K562 (cell line): ENCODE results near the gene LCP2.

Source experiments
- ADNP ChIP-seq: fragments of 200-800 bp; sonication (Bioruptor generic); IDR thresholded peaks from 2 replicates; pipeline ENCODE4 v1.6.1; 2016; ENCODE audit warnings: missing genetic modification characterization, missing compliant biosample characterization
- DIDO1 ChIP-seq: fragments of 450-650 bp; IDR thresholded peaks from 2 replicates; pipeline ENCODE4 v1.6.1; 2016; ENCODE audit warnings: low read depth, missing biosample characterization, missing genetic modification characterization
- MBD2 ChIP-seq: sonication (generic); IDR thresholded peaks from 2 replicates; pipeline ENCODE4 v1.6.1; 2016; ENCODE audit warnings: low read depth, borderline replicate concordance
- SREBF1 ChIP-seq: fragments of 150-350 bp; IDR thresholded peaks from 2 replicates; pipeline ENCODE4 v1.6.1; 2014; ENCODE audit warnings: antibody characterized with exemption, low read depth, low read length, borderline replicate concordance
- TF ChIP-seq, protein P1 (sequence below): sonication (generic); formaldehyde crosslinking; IDR thresholded peaks from 2 replicates; pipeline ENCODE4 v1.8.1; 2023; ENCODE audit warnings: mild to moderate bottlenecking, missing genetic modification reagents
- TF ChIP-seq, protein P2 (sequence below), 3 experiments: fragments of 200-800 bp in 1 of 3; fragments of 250-450 bp in 1 of 3; fragments of 450-650 bp in 1 of 3; sonication (Bioruptor Pico) in 1 of 3; sonication (Bioruptor generic) in 1 of 3; formaldehyde crosslinking in 1 of 3; IDR thresholded peaks; 2 replicates each; pipeline versions ENCODE4 v1.6.1 to v1.8.0; 2016 to 2022; ENCODE audit warnings: mild to moderate bottlenecking in 2 of 3, missing genetic modification characterization in 2 of 3, missing compliant biosample characterization in 1 of 3, moderate library complexity in 1 of 3
- TF ChIP-seq, protein P3 (sequence below): sonication (generic); formaldehyde crosslinking; IDR thresholded peaks from 2 replicates; pipeline ENCODE4 v1.8.1; 2023; ENCODE audit warnings: mild to moderate bottlenecking, missing genetic modification reagents

DNA sequence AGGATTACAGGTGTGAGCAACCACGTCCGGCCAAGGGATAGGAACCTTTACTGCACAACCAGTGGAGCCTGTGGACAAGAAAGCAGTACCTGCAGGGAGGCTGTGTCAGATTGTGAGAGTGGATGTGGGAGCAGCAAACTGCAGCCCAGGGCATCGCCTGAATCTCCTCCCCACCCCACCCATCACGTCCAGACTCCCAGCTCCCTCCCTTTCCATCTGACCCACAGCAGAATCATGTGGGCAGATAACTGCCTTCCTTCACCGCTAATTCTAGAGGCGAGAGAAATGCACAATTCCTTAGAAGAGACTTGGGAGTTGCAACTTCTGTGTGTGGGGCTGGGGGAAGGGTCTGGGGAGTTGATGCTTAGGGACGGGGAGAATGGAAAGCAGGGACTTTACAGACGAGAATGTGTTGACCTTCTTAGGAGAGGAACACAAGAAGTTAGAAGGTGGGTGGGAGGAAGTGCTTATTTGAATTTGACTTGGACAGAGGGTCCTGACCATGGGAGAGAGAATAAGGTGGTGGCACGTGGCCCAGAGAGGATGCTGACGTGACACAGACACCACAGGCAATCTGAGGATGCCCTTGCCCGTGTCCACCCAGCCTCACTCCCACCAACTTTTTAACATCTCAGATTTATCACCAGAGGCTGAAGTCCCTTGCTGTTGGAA is 4.5 kb upstream of the LCP2 start:
- TF ChIP-seq SREBF1 (no peak), ADNP (tag) (no peak), DIDO1 (tag) (no peak), MBD2 (no peak)
- TF ChIP-seq, protein P1, sequence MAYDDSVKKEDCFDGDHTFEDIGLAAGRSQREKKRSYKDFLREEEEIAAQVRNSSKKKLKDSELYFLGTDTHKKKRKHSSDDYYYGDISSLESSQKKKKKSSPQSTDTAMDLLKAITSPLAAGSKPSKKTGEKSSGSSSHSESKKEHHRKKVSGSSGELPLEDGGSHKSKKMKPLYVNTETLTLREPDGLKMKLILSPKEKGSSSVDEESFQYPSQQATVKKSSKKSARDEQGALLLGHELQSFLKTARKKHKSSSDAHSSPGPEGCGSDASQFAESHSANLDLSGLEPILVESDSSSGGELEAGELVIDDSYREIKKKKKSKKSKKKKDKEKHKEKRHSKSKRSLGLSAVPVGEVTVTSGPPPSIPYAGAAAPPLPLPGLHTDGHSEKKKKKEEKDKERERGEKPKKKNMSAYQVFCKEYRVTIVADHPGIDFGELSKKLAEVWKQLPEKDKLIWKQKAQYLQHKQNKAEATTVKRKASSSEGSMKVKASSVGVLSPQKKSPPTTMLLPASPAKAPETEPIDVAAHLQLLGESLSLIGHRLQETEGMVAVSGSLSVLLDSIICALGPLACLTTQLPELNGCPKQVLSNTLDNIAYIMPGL (CRISPR knock-in tag), result no peak
- TF ChIP-seq, protein P2, sequence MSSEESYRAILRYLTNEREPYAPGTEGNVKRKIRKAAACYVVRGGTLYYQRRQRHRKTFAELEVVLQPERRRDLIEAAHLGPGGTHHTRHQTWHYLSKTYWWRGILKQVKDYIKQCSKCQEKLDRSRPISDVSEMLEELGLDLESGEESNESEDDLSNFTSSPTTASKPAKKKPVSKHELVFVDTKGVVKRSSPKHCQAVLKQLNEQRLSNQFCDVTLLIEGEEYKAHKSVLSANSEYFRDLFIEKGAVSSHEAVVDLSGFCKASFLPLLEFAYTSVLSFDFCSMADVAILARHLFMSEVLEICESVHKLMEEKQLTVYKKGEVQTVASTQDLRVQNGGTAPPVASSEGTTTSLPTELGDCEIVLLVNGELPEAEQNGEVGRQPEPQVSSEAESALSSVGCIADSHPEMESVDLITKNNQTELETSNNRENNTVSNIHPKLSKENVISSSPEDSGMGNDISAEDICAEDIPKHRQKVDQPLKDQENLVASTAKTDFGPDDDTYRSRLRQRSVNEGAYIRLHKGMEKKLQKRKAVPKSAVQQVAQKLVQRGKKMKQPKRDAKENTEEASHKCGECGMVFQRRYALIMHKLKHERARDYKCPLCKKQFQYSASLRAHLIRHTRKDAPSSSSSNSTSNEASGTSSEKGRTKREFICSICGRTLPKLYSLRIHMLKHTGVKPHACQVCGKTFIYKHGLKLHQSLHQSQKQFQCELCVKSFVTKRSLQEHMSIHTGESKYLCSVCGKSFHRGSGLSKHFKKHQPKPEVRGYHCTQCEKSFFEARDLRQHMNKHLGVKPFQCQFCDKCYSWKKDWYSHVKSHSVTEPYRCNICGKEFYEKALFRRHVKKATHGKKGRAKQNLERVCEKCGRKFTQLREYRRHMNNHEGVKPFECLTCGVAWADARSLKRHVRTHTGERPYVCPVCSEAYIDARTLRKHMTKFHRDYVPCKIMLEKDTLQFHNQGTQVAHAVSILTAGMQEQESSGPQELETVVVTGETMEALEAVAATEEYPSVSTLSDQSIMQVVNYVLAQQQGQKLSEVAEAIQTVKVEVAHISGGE (CRISPR knock-in tag; IDR thresholded peaks at IDR 0.05), result no peak
- TF ChIP-seq, protein P3, sequence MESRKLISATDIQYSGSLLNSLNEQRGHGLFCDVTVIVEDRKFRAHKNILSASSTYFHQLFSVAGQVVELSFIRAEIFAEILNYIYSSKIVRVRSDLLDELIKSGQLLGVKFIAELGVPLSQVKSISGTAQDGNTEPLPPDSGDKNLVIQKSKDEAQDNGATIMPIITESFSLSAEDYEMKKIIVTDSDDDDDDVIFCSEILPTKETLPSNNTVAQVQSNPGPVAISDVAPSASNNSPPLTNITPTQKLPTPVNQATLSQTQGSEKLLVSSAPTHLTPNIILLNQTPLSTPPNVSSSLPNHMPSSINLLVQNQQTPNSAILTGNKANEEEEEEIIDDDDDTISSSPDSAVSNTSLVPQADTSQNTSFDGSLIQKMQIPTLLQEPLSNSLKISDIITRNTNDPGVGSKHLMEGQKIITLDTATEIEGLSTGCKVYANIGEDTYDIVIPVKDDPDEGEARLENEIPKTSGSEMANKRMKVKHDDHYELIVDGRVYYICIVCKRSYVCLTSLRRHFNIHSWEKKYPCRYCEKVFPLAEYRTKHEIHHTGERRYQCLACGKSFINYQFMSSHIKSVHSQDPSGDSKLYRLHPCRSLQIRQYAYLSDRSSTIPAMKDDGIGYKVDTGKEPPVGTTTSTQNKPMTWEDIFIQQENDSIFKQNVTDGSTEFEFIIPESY (CRISPR knock-in tag), result no peak
